Skeletal muscle satellite cell (primary cell): ENCODE results near the gene SLC8A1.

Experiments used
- H3K27me3 ChIP-seq: 2 replicates; pipeline ENCODE4 v1.7.0; 2013; ENCODE audit warnings: low read length; ENCODE audit not compliant: control insufficient read depth, insufficient read depth
- H3K36me3 ChIP-seq: 2 replicates; pipeline ENCODE4 v1.7.0; 2013; ENCODE audit warnings: mild to moderate bottlenecking, control low read depth, low read length; ENCODE audit not compliant: insufficient read depth
- H3K4me1 ChIP-seq: 2 replicates; pipeline ENCODE4 v1.7.0; 2013; ENCODE audit warnings: low read length; ENCODE audit not compliant: control insufficient read depth, insufficient read depth
- H3K4me2 ChIP-seq: 2 replicates; pipeline ENCODE4 v1.7.0; 2013; ENCODE audit warnings: mild to moderate bottlenecking, low read length
- H3K4me3 ChIP-seq: 2 replicates; pipeline ENCODE4 v1.7.0; 2013; ENCODE audit warnings: low read length
- H3K9ac ChIP-seq: 2 replicates; pipeline ENCODE4 v1.7.0; 2013; ENCODE audit warnings: mild to moderate bottlenecking, low read depth, low read length, moderate library complexity
- H3K9me3 ChIP-seq: replicated peaks from 2 replicates; pipeline ENCODE4 v1.7.0; 2013; ENCODE audit warnings: mild to moderate bottlenecking, control low read depth, low read length

SLC8A1 gene

GRCh38 chr2:40363231-40363630 is 88.7 kb downstream of the SLC8A1 start:
- H3K27me3 ChIP-seq: no peaks in the 10 kb centered on the region

GRCh38 chr2:40361478-40361877 is 90.4 kb downstream of the SLC8A1 start:
- Histone ChIP-seq H3K4me3 (no peak overlapping the region), H3K36me3 (no peaks in the 10 kb centered on the region), H3K27me3 (no peaks in the 10 kb centered on the region), H3K9me3 (no peaks in the 10 kb centered on the region), H3K4me2 (no peak overlapping the region), H3K9ac (no peak overlapping the region), H3K4me1 (peaks cover 50% of the 10 kb centered on the region)

More at GRCh38 chr2:40363231-40363630, 88.7 kb downstream of the SLC8A1 start:
- H3K4me2 ChIP-seq: peak overlapping the region; percentile 80
- peak overlapping the region; percentile 56 for H3K4me3 ChIP-seq
- H3K9me3 ChIP-seq: no peaks in the 10 kb centered on the region
- H3K9ac ChIP-seq: peak overlapping the region; percentile 89
- H3K4me1 ChIP-seq: peaks cover 58% of the 10 kb centered on the region
- H3K36me3 ChIP-seq: no peaks in the 10 kb centered on the region

- Histone ChIP-seq H3K9me3 (no peaks in the 10 kb centered on the region), H3K4me3 (no peak overlapping the region), H3K4me1 (peaks cover 47% of the 10 kb centered on the region), H3K9ac (no peak overlapping the region), H3K4me2 (no peak overlapping the region), H3K36me3 (no peaks in the 10 kb centered on the region), H3K27me3 (no peaks in the 10 kb centered on the region)
These were observed 91.2 kb downstream of the SLC8A1 start for GRCh38 chr2:40360652-40361051.

- Histone ChIP-seq H3K9ac (no peak overlapping the region), H3K4me3 (no peak overlapping the region), H3K36me3 (no peaks in the 10 kb centered on the region), H3K4me1 (peaks cover 39% of the 10 kb centered on the region), H3K4me2 (no peak overlapping the region), H3K27me3 (no peaks in the 10 kb centered on the region), H3K9me3 (no peaks in the 10 kb centered on the region)
These were observed 92.1 kb downstream of the SLC8A1 start for GRCh38 chr2:40359811-40360210.

GRCh38 chr2:40358783-40359182 is 93.1 kb downstream of the SLC8A1 start:
- H3K36me3 ChIP-seq: no peaks in the 10 kb centered on the region
- no peak overlapping the region for H3K4me3 ChIP-seq
- no peaks in the 10 kb centered on the region for H3K9me3 ChIP-seq
- peaks cover 31% of the 10 kb centered on the region for H3K4me1 ChIP-seq
- no peak overlapping the region for H3K4me2 ChIP-seq
- no peak overlapping the region for H3K9ac ChIP-seq
- no peaks in the 10 kb centered on the region for H3K27me3 ChIP-seq

GRCh38 chr2:40357667-40358066 is 94.2 kb downstream of the SLC8A1 start:
- H3K27me3 ChIP-seq: no peaks in the 10 kb centered on the region
- peaks cover 31% of the 10 kb centered on the region for H3K4me1 ChIP-seq
- H3K36me3 ChIP-seq: no peaks in the 10 kb centered on the region
- no peak overlapping the region for H3K9ac ChIP-seq
- H3K4me2 ChIP-seq: no peak overlapping the region
- no peak overlapping the region for H3K4me3 ChIP-seq
- H3K9me3 ChIP-seq: no peaks in the 10 kb centered on the region

GRCh38 chr2:40355451-40355850 is 96.4 kb downstream of the SLC8A1 start:
- Histone ChIP-seq H3K27me3 (no peaks in the 10 kb centered on the region), H3K36me3 (no peaks in the 10 kb centered on the region), H3K9me3 (no peaks in the 10 kb centered on the region), H3K4me1 (peaks cover 36% of the 10 kb centered on the region), H3K4me2 (no peak overlapping the region), H3K9ac (no peak overlapping the region), H3K4me3 (no peak overlapping the region)

- Histone ChIP-seq H3K27me3 (no peaks in the 10 kb centered on the region), H3K9me3 (no peaks in the 10 kb centered on the region), H3K9ac (peak overlapping the region; percentile 77), H3K4me2 (peak overlapping the region; percentile 46), H3K36me3 (no peaks in the 10 kb centered on the region), H3K4me3 (peak overlapping the region; percentile 3), H3K4me1 (peaks cover 46% of the 10 kb centered on the region)
These were observed 98.7 kb downstream of the SLC8A1 start for GRCh38 chr2:40353231-40353630.

- Histone ChIP-seq H3K4me3 (peak overlapping the region; percentile 3), H3K9me3 (no peaks in the 10 kb centered on the region), H3K9ac (peak overlapping the region; percentile 77), H3K4me2 (peak overlapping the region; percentile 46), H3K36me3 (no peaks in the 10 kb centered on the region), H3K27me3 (no peaks in the 10 kb centered on the region), H3K4me1 (peaks cover 48% of the 10 kb centered on the region)
These were observed 99.2 kb downstream of the SLC8A1 start for GRCh38 chr2:40352703-40353099.

- H3K4me1 ChIP-seq: peaks cover 51% of the 10 kb centered on the region
- H3K4me3 ChIP-seq: no peak overlapping the region
- H3K36me3 ChIP-seq: no peaks in the 10 kb centered on the region
- peak overlapping the region; percentile 46 for H3K4me2 ChIP-seq
- H3K9ac ChIP-seq: peak overlapping the region; percentile 77
- H3K27me3 ChIP-seq: no peaks in the 10 kb centered on the region
- no peaks in the 10 kb centered on the region for H3K9me3 ChIP-seq
These were observed 99.7 kb downstream of the SLC8A1 start for GRCh38 chr2:40352041-40352702.

GRCh38 chr2:40348665-40349064 is 103.2 kb downstream of the SLC8A1 start:
- Histone ChIP-seq H3K9me3 (no peaks in the 10 kb centered on the region), H3K9ac (peak overlapping the region; percentile 69), H3K36me3 (no peaks in the 10 kb centered on the region), H3K4me2 (peak overlapping the region; percentile 18), H3K4me1 (peaks cover 83% of the 10 kb centered on the region), H3K4me3 (no peak overlapping the region), H3K27me3 (no peaks in the 10 kb centered on the region)

- Histone ChIP-seq H3K4me3 (no peak overlapping the region), H3K4me2 (no peak overlapping the region), H3K9me3 (no peaks in the 10 kb centered on the region), H3K9ac (peak overlapping the region; percentile 62), H3K36me3 (no peaks in the 10 kb centered on the region), H3K4me1 (peaks cover 83% of the 10 kb centered on the region), H3K27me3 (no peaks in the 10 kb centered on the region)
These were observed 103.9 kb downstream of the SLC8A1 start for GRCh38 chr2:40348038-40348437.
